ENCODE results near the gene ASIC4.

Gene ASIC4

DNA sequence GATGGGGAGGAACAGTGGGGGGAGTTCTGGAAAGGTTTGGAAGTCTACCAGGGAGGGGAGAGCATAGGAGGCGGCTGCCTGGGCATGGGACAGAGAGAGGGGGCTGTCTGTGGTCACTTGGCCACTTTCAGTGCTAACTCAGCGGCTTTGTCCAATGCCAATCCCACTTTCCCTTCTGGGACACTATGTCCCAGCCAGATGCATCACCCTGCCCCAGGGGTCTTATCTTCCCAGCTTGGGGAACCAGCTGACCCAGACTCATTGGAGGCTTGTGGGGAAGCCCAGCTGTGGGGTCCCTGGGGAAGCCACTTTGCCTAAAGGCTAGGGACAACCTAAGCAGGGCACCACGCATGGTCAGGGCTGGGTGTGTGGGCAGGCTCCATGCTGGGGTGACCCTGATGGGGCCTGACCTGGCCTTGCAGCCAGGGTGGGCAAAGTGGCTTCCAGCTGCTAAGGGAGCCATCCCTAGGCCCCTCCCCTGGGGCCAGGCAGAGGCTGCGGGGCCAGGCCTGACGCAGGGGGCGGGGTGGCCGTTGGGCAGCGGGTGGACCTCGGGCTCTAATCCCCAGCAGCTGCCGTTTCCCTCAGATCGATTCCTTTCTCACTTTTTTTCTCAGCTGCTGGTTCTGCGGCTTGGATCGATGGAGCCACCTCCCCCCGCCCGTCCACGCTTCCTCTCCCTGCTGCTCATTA is 1.6 kb upstream of the ASIC4 start:
- Mint-ChIP-seq H3K4me3 (no peak overlapping the region), H3K9me3 (no peaks in the 10 kb centered on the region), H3K27ac (no peak overlapping the region), H3K27me3 (peaks cover 68% of the 10 kb centered on the region), H3K4me1 (peaks cover 19% of the 10 kb centered on the region), H3K36me3 (ENCODE audit: low read depth) (no peaks in the 10 kb centered on the region)
- DNase-seq (no peak), ATAC-seq (no peak)

DNA sequence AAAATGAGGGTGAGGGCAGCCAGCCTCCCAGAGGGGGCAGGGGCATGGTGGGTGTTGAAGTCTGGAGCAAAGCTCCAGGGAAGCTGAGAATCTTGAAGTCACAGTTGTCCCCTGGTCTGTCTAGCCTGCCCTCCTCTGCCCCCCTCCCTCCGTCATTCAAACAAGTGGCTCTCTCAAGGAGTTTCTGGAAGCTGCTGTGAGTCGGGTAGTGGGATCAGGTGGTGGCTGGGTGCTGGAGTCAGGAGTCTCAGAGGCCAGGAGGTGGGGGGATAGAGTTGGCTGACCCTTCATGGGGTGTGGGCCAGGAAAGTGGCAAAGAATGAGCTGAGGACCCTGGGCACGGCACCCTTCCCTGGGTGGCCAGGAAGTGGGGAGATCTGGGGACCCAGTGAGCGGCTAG is 495 bp upstream of the ASIC4 start:
- Mint-ChIP-seq H3K4me1 (peaks cover 19% of the 10 kb centered on the region), H3K27ac (no peak overlapping the region), H3K27me3 (peaks cover 75% of the 10 kb centered on the region), H3K36me3 (ENCODE audit: low read depth) (no peaks in the 10 kb centered on the region), H3K4me3 (no peak overlapping the region), H3K9me3 (no peaks in the 10 kb centered on the region)
- ATAC-seq (no peak), DNase-seq (no peak)

DNA sequence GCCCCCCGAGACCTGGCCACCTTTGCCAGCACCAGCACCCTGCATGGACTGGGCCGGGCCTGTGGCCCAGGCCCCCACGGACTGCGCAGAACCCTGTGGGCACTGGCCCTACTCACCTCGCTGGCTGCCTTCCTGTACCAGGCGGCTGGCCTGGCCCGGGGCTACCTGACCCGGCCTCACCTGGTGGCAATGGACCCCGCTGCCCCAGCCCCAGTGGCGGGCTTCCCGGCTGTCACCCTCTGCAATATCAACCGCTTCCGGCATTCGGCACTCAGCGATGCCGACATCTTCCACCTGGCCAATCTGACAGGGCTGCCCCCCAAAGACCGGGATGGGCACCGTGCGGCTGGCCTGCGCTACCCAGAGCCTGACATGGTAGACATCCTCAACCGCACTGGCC is 554 bp downstream of the ASIC4 start:
- Mint-ChIP-seq H3K27ac (no peak overlapping the region), H3K36me3 (ENCODE audit: low read depth) (no peaks in the 10 kb centered on the region), H3K4me3 (no peak overlapping the region), H3K27me3 (peaks cover 74% of the 10 kb centered on the region), H3K9me3 (no peaks in the 10 kb centered on the region), H3K4me1 (peaks cover 15% of the 10 kb centered on the region)
- DNase-seq (no peak), ATAC-seq (no peak)

DNA sequence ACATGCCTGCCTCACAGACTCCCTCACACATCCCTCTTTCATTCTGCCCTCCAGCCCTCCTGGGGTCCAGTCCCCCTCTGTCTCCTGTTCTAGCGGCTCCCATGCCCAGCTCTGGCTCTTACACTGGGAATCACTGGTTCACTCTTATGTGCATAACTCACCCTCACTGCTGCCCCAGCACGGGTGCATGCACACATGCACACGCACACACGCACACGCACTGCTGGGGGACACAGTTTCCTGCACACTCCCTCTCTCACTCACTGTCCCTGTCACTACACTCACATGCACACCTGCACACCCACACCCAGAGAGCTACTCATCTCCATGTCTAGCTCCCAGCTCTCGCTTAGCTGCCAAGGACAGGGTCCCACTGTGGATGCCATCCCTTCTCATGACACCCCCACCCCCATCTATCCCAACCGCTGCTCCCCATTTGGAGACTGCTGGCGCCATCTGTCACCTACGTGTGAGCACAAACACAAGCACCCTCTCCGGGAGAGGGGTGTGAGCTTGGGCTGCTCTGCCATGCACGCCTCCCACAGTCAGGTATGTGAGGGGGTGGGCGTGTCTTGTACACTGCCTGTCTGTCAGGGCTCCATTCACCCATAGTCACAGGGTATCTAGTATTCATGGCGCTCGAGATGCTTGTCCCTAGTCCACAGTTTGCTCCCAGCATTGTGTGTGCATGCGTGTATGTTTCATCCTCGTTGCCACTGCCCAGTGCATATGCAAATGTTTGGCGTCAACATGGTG is 1.8 kb downstream of the ASIC4 start:
- DNase-seq: no peak
- Mint-ChIP-seq H3K27ac (no peak overlapping the region), H3K36me3 (ENCODE audit: low read depth) (no peaks in the 10 kb centered on the region), H3K9me3 (no peaks in the 10 kb centered on the region), H3K4me1 (peaks cover 8% of the 10 kb centered on the region), H3K27me3 (peaks cover 74% of the 10 kb centered on the region), H3K4me3 (no peak overlapping the region)
- no peak for ATAC-seq

DNA sequence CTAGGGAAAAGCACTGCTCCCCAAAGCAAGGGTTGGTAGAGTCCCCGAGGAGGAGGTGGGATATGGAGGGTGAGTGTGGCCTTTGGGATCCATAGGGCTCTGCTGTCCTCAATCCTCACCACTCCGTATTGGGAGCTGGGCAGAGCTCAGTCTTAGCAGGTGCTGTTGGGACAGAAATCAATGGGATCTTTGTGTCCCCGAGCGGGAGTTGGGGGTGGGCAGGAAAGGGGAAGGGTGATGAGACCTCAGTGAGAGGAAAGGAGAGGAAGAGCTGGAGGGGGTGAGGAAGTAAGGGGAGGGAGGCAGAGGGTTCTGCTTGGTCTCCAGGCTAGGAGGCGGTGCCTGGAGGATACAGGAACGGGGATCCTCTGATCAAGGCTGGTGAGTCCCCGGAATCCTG is 2.6 kb downstream of the ASIC4 start:
- ATAC-seq (no peak), DNase-seq (no peak)
- Mint-ChIP-seq H3K27ac (no peak overlapping the region), H3K9me3 (no peaks in the 10 kb centered on the region), H3K4me3 (no peak overlapping the region), H3K36me3 (ENCODE audit: low read depth) (no peaks in the 10 kb centered on the region), H3K27me3 (peaks cover 76% of the 10 kb centered on the region), H3K4me1 (peaks cover 10% of the 10 kb centered on the region)

DNA sequence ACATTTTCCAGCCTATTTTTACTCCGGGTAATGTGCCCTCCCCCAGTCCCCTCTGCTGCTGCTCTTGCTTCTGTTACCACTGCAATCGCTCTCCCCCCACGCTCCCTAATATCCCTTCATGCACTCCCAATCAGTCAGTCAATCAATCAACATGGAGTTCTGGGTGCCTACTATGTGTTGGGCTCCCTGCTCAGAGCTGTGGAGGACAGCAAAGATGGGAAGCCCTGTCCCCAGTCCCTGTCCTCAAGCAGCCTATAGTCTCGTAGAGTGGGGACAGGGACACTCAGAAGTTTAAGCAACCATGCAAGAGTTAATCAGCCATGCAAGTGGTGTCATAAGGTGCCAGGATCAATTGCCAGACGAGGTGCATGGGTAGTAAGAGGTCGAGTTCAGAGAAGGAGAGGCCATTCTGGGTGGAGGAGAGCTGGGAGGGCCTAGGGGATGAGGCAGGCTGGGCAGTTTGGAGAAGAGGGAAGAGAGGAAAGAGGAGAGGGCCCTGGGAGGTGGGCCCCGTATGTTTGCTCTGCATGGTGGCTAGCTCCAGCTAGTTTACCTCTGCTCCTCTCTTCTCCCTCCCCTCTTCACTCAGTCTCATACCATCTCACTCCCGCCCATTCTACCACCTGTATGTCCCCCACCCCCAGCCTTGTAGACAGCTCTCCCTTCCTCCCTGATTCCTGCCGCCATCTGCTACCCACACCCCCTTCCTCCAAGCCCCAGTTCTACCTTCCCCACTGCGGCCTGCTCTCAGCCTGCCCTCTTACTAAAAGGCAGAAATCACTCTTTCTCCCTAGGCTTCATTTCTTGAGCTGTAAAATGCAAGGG is 3.9 kb downstream of the ASIC4 start:
- Mint-ChIP-seq H3K27ac (no peak overlapping the region), H3K4me1 (peaks cover 12% of the 10 kb centered on the region), H3K27me3 (peaks cover 73% of the 10 kb centered on the region), H3K36me3 (ENCODE audit: low read depth) (no peaks in the 10 kb centered on the region), H3K9me3 (no peaks in the 10 kb centered on the region), H3K4me3 (no peak overlapping the region)
- DNase-seq (no peak), ATAC-seq (no peak)

DNA sequence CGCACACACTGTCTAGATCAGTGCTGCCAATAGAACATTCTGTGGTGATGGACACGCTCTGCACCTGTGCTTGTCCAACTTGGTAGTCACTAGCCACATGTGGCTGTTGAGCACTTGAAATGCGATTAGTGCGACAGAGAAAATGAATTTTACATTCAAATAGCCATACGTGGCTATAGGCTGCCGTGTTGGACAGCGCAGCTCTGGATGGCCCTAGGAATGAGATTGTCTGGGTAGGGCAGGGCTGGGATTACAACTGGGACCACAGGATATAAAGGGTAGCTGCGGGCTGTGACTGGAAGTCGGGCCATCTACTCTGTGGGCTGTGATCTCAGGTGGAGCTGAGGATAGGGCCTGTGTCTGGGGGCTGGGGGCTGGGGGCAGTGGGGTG is 5.2 kb downstream of the ASIC4 start:
- Mint-ChIP-seq H3K4me3 (no peak overlapping the region), H3K9me3 (no peaks in the 10 kb centered on the region), H3K4me1 (peaks cover 10% of the 10 kb centered on the region), H3K36me3 (ENCODE audit: low read depth) (no peaks in the 10 kb centered on the region), H3K27me3 (peaks cover 76% of the 10 kb centered on the region), H3K27ac (no peak overlapping the region)
- DNase-seq: no peak
- no peak for ATAC-seq

DNA sequence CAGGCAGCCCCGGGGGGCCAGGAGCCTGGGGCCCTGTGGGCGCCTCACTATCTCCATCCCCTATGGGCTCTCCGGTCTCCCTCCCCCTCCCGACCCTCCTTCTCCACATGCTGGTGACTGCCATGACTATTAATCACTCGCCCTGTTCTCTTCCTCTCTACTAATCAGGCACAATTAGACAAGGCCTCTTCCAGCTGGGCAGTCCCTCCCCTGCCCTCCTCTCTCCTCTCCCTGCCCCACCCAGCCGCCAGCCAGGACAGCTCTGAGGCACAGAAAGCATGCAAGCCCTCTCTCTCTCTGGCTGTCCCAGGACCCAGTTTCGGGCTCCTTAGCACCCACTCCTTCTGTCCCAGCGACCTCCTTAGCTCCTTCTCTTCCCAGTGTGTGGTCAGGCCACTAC is 5.8 kb downstream of the ASIC4 start:
- ATAC-seq (no peak), DNase-seq (no peak)
- no peaks in the 10 kb centered on the region for H3K9me3 Mint-ChIP-seq
- no peaks in the 10 kb centered on the region for H3K36me3 Mint-ChIP-seq (ENCODE audit: low read depth)
- peaks cover 10% of the 10 kb centered on the region for H3K4me1 Mint-ChIP-seq
- H3K27ac Mint-ChIP-seq: no peak overlapping the region
- H3K27me3 Mint-ChIP-seq: peaks cover 79% of the 10 kb centered on the region
- no peak overlapping the region for H3K4me3 Mint-ChIP-seq

DNA sequence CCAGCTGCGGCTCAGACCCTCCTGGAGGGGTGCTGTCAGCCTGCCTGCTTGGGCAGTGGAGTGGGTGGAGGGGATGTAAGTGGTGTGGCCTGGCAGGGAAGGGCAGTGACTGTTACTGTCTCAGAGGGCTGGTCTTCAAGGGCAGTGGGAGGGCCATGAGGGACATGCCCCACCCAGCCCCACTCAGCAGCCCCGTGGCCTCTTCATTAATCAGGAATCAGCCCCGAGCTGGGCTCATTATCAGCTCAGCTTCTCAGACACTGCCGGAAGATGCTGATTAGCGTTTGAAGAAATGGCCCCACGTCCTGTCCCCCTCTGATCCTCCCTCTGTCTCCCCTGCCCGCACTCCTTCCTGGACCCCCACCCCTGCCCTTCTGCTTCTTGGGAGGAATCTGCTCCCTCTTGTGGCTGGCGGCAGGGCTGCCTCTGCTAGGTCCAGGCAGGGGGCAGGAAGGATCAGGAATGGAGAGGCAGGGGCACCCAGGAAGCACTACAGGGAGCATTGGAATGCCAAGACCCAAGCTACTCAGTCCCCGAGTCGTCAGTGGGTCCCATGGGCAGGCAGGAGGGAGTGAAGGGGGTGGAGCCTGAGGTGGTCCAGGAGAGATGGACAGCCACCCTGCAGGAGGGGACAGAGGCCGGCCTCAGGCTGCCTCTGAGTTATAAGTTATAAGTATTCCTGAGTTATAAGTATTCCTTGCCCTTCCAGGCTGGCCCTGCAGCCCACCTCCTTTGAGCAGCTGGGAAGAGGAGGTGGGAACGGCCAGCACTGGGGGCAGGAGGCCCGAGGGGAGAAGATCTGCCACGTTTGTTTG is 7.0 kb downstream of the ASIC4 start:
- peaks cover 10% of the 10 kb centered on the region for H3K4me1 Mint-ChIP-seq
- DNase-seq (no peak), ATAC-seq (no peak)
- no peaks in the 10 kb centered on the region for H3K9me3 Mint-ChIP-seq
- H3K4me3 Mint-ChIP-seq: no peak overlapping the region
- no peak overlapping the region for H3K27ac Mint-ChIP-seq
- peaks cover 77% of the 10 kb centered on the region for H3K27me3 Mint-ChIP-seq
- H3K36me3 Mint-ChIP-seq (ENCODE audit: low read depth): no peaks in the 10 kb centered on the region

DNA sequence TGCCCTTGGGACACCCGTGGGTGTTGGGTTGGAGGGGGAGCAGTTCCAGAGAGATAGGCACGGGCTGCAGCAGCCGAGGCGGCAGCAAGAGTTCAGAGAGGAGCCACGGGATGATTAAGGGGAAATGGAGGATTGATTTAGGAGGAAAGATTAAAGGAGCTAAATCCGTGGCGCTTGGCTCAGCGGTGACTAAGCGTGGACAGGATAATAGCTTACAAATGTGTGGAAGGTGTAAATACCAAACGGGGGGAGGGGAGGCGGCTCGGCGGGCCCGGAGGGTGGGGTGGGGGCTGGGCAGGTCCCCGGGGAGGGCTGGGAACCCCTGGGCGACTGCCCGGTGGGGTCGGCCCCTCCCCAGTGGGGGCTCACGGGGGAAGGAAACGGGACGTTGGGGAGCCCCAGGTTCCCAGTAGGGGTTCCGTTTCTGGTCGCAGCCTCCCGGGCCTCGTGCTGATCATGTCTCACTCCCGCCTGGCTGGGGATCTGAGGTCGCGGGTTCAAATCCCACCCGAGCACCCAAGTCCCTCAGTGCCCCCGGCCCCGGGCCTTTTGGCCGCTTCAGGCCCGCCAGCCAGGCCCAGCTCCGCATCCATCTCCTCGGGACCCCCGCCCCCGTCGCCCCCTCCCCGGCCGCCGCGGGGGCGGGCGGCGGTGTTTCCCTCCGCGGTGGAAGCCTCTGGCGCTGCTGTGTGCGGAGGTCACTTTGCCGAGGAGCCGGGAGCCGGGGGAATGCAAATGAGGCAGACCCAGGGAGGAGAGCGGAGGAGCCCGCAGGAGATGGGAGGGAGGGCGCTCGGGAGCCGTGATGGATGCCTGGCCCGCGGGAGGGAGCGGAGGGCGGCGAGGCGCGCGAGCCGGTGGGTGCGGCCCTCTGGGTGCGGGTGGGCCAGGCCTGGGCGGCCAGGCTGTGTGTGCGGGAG is 8.1 kb downstream of the ASIC4 start:
- Mint-ChIP-seq H3K27ac (no peak overlapping the region), H3K4me3 (no peak overlapping the region), H3K36me3 (ENCODE audit: low read depth) (no peaks in the 10 kb centered on the region), H3K9me3 (no peaks in the 10 kb centered on the region), H3K4me1 (peaks cover 10% of the 10 kb centered on the region), H3K27me3 (peaks cover 77% of the 10 kb centered on the region)
- ATAC-seq: no peak
- no peak for DNase-seq

DNA sequence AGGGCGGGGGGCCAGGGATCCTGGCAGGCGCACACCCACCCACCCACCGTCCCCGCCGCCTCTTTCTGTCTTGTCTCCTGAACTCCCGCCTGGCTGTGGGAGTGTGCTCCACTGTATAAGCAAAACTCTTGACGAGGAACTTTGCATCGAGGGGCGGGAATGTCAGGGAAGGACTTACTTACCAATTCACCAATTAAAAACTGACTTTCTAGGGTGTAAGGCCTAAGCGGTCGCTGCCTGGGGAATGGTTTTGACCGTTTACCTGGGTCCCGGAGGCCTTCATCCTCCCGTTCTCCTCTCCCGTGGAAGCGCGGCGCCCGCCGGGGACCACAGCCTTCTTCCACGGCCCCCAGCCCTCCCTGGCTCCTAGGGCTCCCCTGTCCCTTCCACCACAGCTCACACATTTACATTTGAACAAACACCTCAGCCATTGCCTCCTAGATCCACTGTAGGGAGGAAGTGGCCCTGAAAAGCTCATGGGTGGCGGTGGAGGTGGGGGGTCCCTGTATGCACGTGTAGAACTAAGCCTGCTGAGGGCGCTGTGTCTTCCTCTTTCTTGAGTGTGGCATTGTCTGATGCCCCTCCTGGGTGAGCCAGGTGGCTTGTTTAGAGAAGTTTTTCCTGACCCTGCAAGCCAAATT is 8.9 kb downstream of the ASIC4 start:
- no peak overlapping the region for H3K4me3 Mint-ChIP-seq
- ATAC-seq: no peak
- H3K36me3 Mint-ChIP-seq (ENCODE audit: low read depth): no peaks in the 10 kb centered on the region
- peaks cover 10% of the 10 kb centered on the region for H3K4me1 Mint-ChIP-seq
- no peaks in the 10 kb centered on the region for H3K9me3 Mint-ChIP-seq
- H3K27ac Mint-ChIP-seq: no peak overlapping the region
- DNase-seq: no peak
- peaks cover 77% of the 10 kb centered on the region for H3K27me3 Mint-ChIP-seq

DNA sequence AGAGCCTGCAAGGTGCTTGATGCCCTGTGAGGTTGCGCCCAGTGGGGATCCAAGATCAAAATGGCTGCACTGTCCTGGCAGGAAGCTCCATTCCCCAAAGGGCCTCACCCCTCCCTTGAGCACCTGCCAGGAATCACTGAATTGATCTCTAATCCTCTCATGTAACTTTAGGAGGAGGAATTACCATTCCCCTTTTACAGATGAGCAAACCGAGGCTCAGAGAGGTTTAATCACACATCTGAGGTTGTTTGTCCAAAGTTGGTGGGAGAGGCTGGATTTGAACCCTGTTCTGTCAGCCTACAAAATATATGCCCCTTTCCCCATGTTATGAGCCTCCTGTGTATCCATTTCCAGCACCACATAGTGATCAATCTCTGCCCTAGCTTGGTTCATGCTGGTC is 10.5 kb downstream of the ASIC4 start:
- no peak overlapping the region for H3K4me3 Mint-ChIP-seq
- DNase-seq: no peak
- no peak overlapping the region for H3K27ac Mint-ChIP-seq
- no peaks in the 10 kb centered on the region for H3K9me3 Mint-ChIP-seq
- no peaks in the 10 kb centered on the region for H3K36me3 Mint-ChIP-seq (ENCODE audit: low read depth)
- H3K27me3 Mint-ChIP-seq: peaks cover 85% of the 10 kb centered on the region
- no peak for ATAC-seq
- peaks cover 10% of the 10 kb centered on the region for H3K4me1 Mint-ChIP-seq

DNA sequence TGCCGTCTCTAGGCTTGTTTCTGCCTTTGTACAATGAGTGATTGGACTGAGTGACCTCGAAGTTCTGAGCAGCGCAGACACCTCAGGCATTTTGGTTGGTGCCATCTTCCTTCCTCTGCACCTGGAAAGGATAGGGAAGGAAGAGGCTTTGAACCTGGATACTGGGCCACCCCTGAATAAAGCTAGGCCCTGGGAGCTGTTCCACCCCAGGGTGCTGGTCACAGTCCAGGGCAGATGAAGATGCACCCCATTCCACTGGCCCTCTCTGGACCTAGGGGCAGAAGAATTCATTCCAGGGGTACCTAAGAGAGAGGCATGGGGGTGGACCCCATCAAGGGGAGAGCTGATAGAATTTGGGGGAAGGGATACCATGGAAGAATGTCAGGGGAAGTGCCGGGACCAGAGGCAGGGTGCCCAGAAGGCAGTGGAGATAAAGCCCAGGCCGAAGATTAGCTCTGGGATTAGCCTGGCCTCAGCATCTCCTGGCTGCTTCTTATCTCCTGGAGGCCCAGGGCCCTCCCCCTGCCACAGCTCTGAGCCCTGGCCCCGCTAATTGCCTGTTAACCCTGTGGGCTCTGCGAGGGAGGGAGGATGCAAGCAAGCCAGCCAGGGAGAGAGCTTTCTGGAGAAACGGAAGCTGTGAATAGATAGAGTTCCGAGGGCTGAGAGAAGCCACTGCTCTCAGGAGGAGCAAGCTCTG is 11.4 kb downstream of the ASIC4 start:
- ATAC-seq (no peak), DNase-seq (no peak)
- H3K27me3 Mint-ChIP-seq: peaks cover 86% of the 10 kb centered on the region
- peaks cover 10% of the 10 kb centered on the region for H3K4me1 Mint-ChIP-seq
- H3K4me3 Mint-ChIP-seq: no peak overlapping the region
- no peaks in the 10 kb centered on the region for H3K9me3 Mint-ChIP-seq
- no peaks in the 10 kb centered on the region for H3K36me3 Mint-ChIP-seq (ENCODE audit: low read depth)
- no peak overlapping the region for H3K27ac Mint-ChIP-seq

All from activated naive CD8-positive, alpha-beta T cell treated with anti-CD3 and anti-CD28 coated beads, Interleukin-2, amount 50 U/mL, for 24 hours (primary cell).